D721Med (cell line): ENCODE data around the gene GNPTAB.

ENCODE experiments used
- DNase-seq: peaks from one replicate; pipeline ENCODE4 v3.0.0; 2011; ENCODE audit warnings: low spot score; ENCODE audit not compliant: insufficient read length
- FAIRE-seq: peaks from 2 replicates; lab custom pipeline; 2011; peaks lifted over from hg19 to GRCh38; lab: Jason Lieb, UNC
- TF ChIP-seq, protein P1 (sequence below): IDR thresholded peaks from 2 replicates; pipeline ENCODE4 v1.5.1; 2012; ENCODE audit warnings: mild to moderate bottlenecking, control low read depth; ENCODE audit not compliant: insufficient read depth; ENCODE audit errors: missing control alignments

Gene GNPTAB

DNA sequence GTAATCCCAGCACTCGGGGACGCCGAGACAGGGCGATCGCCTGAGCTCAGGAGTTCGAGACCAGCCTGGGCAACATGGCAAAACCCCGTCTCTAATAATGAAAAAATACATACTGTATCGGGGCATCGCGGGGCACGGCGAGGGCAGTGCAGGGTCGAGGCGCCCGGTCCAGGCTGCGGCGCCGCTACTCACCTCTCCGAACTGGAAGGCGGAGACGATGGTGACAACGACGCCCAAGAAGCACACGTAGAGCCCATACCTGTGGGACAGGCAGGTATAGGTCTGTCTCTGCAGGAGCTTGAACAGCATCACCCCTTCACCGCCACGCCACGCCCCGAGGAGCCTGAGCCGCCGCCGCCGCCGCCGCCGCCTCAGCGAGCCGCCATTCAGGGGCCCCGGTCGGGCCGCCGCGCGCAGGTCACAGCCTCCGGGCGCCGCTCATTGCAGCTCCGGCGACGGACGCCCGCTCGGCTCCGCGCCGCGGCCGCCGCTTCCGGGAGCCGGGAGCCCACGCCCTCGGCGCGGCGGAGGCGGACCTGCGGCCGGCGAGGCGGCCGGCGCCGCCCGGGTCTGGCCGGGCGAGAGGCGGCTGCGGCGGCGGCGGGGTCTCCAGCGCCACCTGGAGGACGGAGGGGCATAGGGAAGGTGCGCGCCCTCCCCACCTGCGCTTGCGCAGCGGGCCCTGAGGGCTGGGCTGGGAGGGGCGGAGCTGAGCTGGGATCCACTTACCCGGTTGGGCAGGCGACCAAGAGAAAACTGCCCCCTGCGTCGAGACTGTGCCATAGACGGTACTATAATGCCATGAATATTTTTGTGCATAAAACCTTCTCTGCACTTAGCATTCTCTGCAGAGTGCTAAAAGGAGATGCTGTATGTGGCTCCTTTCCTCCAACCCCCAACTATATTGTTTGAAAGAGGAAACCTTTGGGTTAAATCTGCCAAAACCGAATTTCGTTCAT is at the start of gene GNPTAB:
GNPTAB (minus strand) TSS at position 593 of the 959 bp plus-strand sequence; CDS start at position 309, 284 bp downstream.
- no peak for FAIRE-seq
- TF ChIP-seq, protein P1, sequence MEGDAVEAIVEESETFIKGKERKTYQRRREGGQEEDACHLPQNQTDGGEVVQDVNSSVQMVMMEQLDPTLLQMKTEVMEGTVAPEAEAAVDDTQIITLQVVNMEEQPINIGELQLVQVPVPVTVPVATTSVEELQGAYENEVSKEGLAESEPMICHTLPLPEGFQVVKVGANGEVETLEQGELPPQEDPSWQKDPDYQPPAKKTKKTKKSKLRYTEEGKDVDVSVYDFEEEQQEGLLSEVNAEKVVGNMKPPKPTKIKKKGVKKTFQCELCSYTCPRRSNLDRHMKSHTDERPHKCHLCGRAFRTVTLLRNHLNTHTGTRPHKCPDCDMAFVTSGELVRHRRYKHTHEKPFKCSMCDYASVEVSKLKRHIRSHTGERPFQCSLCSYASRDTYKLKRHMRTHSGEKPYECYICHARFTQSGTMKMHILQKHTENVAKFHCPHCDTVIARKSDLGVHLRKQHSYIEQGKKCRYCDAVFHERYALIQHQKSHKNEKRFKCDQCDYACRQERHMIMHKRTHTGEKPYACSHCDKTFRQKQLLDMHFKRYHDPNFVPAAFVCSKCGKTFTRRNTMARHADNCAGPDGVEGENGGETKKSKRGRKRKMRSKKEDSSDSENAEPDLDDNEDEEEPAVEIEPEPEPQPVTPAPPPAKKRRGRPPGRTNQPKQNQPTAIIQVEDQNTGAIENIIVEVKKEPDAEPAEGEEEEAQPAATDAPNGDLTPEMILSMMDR: peak; percentile 66
- DNase-seq: peak; percentile 65

DNA sequence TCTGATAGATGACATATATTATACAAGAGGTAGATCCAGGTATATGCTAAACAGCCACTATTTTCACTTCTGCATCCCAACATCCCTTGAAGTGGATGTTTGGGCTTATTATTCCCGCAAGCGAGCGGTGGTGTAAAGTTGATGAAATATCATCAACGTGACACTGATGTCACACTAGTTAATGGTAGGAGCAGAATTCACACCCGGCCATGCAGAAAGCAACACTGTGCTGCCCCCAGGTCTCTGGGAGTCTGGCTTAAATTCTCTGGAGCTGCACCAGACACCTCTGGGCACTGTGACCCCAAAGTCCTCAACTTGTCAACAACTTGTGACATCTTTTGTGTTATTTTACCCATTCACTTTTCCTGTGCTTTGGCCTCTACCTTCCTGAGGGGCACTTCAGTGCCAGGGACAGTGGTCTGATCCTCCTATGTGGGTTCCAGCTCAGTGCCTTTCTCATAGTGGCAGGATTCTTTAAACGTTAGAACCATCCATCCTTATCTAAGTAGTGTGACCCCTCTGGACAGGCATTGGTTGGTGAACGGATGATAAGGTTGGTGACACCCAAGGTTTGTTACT is 47.6 kb upstream of the GNPTAB start:
- no peak for FAIRE-seq
- DNase-seq: no peak
- TF ChIP-seq, protein P1: no peak

DNA sequence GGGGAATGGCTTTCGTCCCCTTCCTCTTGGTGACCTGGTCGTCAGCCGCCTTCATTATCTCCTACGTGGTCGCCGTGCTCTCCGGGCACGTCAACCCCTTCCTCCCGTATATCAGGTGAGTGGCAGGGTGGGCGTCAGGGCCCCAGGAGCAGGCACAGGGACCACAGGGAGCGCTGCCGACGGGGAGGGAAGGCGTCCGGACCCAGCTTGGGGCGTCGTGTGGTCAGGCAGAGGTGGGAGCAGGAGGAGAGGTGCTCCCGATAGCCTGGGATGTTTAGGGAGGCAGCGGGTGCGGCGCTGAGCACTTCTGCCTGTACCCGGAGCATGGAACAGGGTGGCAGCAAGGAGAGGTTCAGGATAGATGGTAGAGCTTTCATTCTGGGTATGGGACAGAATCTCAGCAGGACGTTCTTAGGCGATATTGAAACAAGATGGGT is 47.1 kb upstream of the GNPTAB start:
- TF ChIP-seq, protein P1: no peak
- DNase-seq (peak; percentile 15), FAIRE-seq (no peak)

DNA sequence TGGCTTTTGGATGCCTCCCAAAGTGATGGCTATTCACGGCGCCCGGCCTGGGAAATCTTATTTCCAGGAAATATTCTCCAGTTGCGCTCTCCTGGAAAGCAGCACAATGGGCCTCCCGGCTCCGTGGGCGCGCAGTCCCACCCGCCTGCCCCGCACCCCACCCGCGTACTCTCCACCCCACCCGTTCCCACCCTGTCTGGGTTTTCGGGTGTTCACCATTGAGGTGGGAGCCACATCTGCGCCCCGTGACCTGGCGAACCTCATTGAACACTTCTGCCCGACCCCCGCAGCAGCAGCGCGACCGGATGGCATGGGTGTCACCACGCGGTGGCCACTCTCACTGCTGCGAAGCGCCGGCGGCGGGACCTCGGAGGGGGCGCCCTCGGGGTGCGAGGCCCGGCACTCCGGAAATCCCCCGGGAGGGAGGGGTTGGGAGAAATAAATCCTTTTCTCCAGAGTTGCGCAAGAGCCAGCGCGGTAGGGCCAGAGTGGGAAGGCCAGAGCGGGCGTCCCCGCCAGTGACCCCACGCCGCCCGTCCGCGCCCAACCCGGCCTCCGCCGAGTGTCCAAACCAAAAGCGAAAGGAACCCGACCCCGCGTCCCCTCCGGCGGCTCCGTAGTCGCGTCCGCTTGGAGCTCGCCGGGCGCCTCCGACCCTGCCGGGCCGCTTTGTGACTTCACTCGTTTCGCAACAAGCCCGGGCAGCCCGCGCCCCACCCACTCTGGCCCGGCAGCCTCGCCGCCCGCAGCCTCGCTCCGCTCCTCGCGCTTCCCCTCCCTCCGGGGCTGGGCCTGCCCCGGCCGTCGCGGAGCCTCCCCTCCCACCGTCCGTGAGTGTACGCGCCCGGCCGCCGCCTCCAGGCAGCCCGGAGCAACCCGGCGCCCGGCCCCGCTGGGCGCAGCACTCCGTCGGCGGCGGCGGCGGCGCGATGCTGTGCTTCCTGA is 46.4 kb upstream of the GNPTAB start, which contains the start of gene DRAM1:
DRAM1 (plus strand) TSS at position 720 of the 945 bp plus-strand sequence; CDS start at position 930, 210 bp downstream.
- FAIRE-seq (no peak), DNase-seq (peak; percentile 23)
- TF ChIP-seq, protein P1: peak; percentile 6

DNA sequence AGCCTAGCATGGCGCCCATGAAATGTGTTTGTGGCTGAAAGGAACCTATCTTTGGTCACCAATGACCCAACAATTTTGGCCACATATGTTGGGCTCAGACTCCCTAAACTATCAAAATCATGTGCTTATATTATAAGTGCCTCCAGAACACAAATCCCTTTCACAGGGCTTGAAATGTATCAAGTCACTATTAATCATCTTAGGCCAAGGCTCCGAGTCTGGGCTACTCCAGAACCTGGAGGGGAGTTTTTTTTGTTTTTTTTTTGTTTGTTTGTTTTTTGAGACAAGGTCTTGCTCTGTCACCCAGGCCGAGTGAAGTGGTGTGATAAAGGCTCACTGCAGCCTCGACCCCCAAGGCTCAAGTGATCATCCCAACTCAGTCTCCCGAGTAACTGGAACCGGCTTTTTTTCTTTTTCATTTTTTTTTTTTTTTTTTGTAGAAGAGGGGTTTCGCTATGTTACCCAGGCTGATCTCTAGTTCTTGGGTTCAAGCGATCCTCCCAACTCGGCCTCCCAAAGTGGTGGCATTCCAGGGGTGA is 45.6 kb upstream of the GNPTAB start:
- FAIRE-seq (no peak), DNase-seq (no peak)
- TF ChIP-seq, protein P1: no peak

DNA sequence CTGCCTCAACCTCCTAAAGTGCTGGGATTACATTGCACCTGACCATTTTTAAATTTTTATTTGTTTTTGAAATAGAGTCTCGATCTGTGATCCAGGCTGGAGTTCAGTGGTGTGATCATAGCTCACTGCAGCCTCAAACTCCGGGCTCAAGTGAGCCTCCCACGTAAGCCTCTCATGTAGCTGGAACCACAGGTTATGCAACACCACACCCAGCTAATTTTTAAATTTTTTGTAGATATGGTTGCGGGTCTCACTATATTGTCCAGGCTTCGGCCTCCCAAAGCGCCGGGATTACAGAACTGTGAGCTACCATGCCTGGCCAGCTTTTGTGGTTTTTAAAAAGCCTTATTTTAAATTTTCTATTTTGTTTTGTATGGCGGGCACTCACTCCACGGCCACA is 44.4 kb upstream of the GNPTAB start:
- DNase-seq (no peak), FAIRE-seq (no peak)
- TF ChIP-seq, protein P1: no peak
